ENCODE measurements around the gene PMF1. TPM values are rescaled to one million over a fixed set of nuclear protein-coding genes. Genes with fewer than 3 reads are reported as not detected.
A peak's percentile ranks its signal among the peaks of the same experiment; 100 is the strongest.

PMF1 gene
- total RNA-seq, 1 donor: 34.0 TPM

- peak; percentile 99 for DNase-seq (ENCODE audit: insufficient read length, low spot score, missing footprints)
- H3K79me2 ChIP-seq (ENCODE audit: insufficient read depth, low read length): peaks cover 50% of the 10 kb centered on the region
- H3K27me3 ChIP-seq (ENCODE audit: insufficient read depth, low read length): no peaks in the 10 kb centered on the region
- H3K36me3 ChIP-seq (ENCODE audit: insufficient read depth, low read length): peaks cover 17% of the 10 kb centered on the region
- H3K4me3 ChIP-seq (ENCODE audit: insufficient read depth, low read length): peak within 1 kb of the TSS; percentile 82
- H2AFZ ChIP-seq (ENCODE audit: low read length): peak within 1 kb of the TSS; percentile 91
- peaks cover 31% of the 10 kb centered on the region for H3K4me1 ChIP-seq (ENCODE audit: insufficient read depth, low read length)
- no peak for TF ChIP-seq CTCF (IDR thresholded peaks at IDR 0.05; ENCODE audit: extremely low read depth, low read depth, low read length)
- H4K20me1 ChIP-seq (ENCODE audit: insufficient read depth, low read length): peaks cover 41% of the 10 kb centered on the region
- H3K4me2 ChIP-seq (ENCODE audit: insufficient read depth, low read length): peak within 1 kb of the TSS; percentile 99
- no peaks in the 10 kb centered on the region for H3K9me3 ChIP-seq (ENCODE audit: low read depth, low read length)
- peak within 1 kb of the TSS; percentile 71 for H3K27ac ChIP-seq (ENCODE audit: low read depth, low read length)
These were observed 69.8 kb downstream of the PMF1 start, which contains the start of gene SMG5 for GRCh38 chr1:156282479-156283222. SMG5 (minus strand) TSS chr1:156282825; CDS start chr1:156282680, 145 bp downstream.

GRCh38 chr1:156283521-156283920 is 70.7 kb downstream of the PMF1 start:
- no peak for TF ChIP-seq CTCF (IDR thresholded peaks at IDR 0.05; ENCODE audit: extremely low read depth, low read depth, low read length)
- Histone ChIP-seq H3K4me2 (ENCODE audit: insufficient read depth, low read length) (peak overlapping the region; percentile 99), H3K9me3 (ENCODE audit: low read depth, low read length) (no peaks in the 10 kb centered on the region), H3K4me1 (ENCODE audit: insufficient read depth, low read length) (peaks cover 31% of the 10 kb centered on the region), H2AFZ (ENCODE audit: low read length) (peak overlapping the region; percentile 91), H3K79me2 (ENCODE audit: insufficient read depth, low read length) (peaks cover 42% of the 10 kb centered on the region), H3K27me3 (ENCODE audit: insufficient read depth, low read length) (no peaks in the 10 kb centered on the region), H3K27ac (ENCODE audit: low read depth, low read length) (peak overlapping the region; percentile 71), H3K4me3 (ENCODE audit: insufficient read depth, low read length) (peak overlapping the region; percentile 82), H3K36me3 (ENCODE audit: insufficient read depth, low read length) (peaks cover 10% of the 10 kb centered on the region), H4K20me1 (ENCODE audit: insufficient read depth, low read length) (peaks cover 34% of the 10 kb centered on the region)
- no peak for DNase-seq (ENCODE audit: insufficient read length, low spot score, missing footprints)

- DNase-seq (ENCODE audit: insufficient read length, low spot score, missing footprints): no peak
- Histone ChIP-seq H3K4me3 (ENCODE audit: insufficient read depth, low read length) (peak within 1 kb of the TSS; percentile 82), H2AFZ (ENCODE audit: low read length) (peak within 1 kb of the TSS; percentile 91), H4K20me1 (ENCODE audit: insufficient read depth, low read length) (peaks cover 30% of the 10 kb centered on the region), H3K79me2 (ENCODE audit: insufficient read depth, low read length) (peaks cover 36% of the 10 kb centered on the region), H3K4me2 (ENCODE audit: insufficient read depth, low read length) (peak within 1 kb of the TSS; percentile 99), H3K36me3 (ENCODE audit: insufficient read depth, low read length) (peaks cover 9% of the 10 kb centered on the region), H3K4me1 (ENCODE audit: insufficient read depth, low read length) (peaks cover 31% of the 10 kb centered on the region), H3K27me3 (ENCODE audit: insufficient read depth, low read length) (no peaks in the 10 kb centered on the region), H3K9me3 (ENCODE audit: low read depth, low read length) (no peaks in the 10 kb centered on the region), H3K27ac (ENCODE audit: low read depth, low read length) (peak within 1 kb of the TSS; percentile 71)
- TF ChIP-seq CTCF (IDR thresholded peaks at IDR 0.05; ENCODE audit: extremely low read depth, low read depth, low read length): no peak
These were observed 71.3 kb downstream of the PMF1 start, which contains the start of gene TMEM79 for GRCh38 chr1:156284112-156284511. TMEM79 (plus strand) TSS chr1:156284325; CDS start chr1:156285227, 902 bp downstream.

GRCh38 chr1:156284757-156285156 is 72.0 kb downstream of the PMF1 start:
- Histone ChIP-seq H3K4me2 (ENCODE audit: insufficient read depth, low read length) (peak overlapping the region; percentile 3), H3K4me1 (ENCODE audit: insufficient read depth, low read length) (peaks cover 31% of the 10 kb centered on the region), H3K36me3 (ENCODE audit: insufficient read depth, low read length) (peaks cover 9% of the 10 kb centered on the region), H4K20me1 (ENCODE audit: insufficient read depth, low read length) (peaks cover 24% of the 10 kb centered on the region), H3K79me2 (ENCODE audit: insufficient read depth, low read length) (peaks cover 30% of the 10 kb centered on the region), H3K27ac (ENCODE audit: low read depth, low read length) (peak overlapping the region; percentile 34), H3K27me3 (ENCODE audit: insufficient read depth, low read length) (no peaks in the 10 kb centered on the region), H3K9me3 (ENCODE audit: low read depth, low read length) (no peaks in the 10 kb centered on the region), H2AFZ (ENCODE audit: low read length) (no peak overlapping the region), H3K4me3 (ENCODE audit: insufficient read depth, low read length) (no peak overlapping the region)
- TF ChIP-seq CTCF (IDR thresholded peaks at IDR 0.05; ENCODE audit: extremely low read depth, low read depth, low read length): no peak
- no peak for DNase-seq (ENCODE audit: insufficient read length, low spot score, missing footprints)

Measured in osteoblast (primary cell).